Ishikawa (cell line): ENCODE results near the gene NLRP1.

Experiments used
- CREB1 ChIP-seq: IDR thresholded peaks from 2 replicates; pipeline ENCODE4 v1.6.1; 2012; ENCODE audit warnings: low read depth
- REST ChIP-seq: IDR thresholded peaks from 2 replicates; pipeline ENCODE4 v1.6.1; 2012; ENCODE audit warnings: low read depth, mild to moderate bottlenecking

- TF ChIP-seq CREB1, result no peak
- no peak for TF ChIP-seq REST
Measured at GRCh38 chr17:5553479-5553878, 30.8 kb downstream of the NLRP1 start.
